Uterus (tissue), 4 donors: ENCODE data around the gene WDR17. TPM values are rescaled to one million over a fixed set of nuclear protein-coding genes. Genes with fewer than 3 reads are reported as not detected.
"Not testable (repeated sequence)": the region's sequence is repeated elsewhere in the genome, so short reads cannot be mapped to it uniquely, and the experiment has no call there.

Experiments used
- DNase-seq, 2 donors: peaks; one replicate each; pipeline ENCODE4 v3.0.0-alpha.2; 2019 to 2020
- H3K27ac ChIP-seq, 2 donors: fragments of 200-600 bp; sonication (generic); 1 replicate in 1 of 2; 2 replicates in 1 of 2; pipeline ENCODE4 v1.5.1; 2016 to 2018
- H3K27me3 ChIP-seq, 2 donors: fragments of 200-600 bp; sonication (generic); one replicate each; pipeline ENCODE4 v1.5.1; 2018 to 2019; ENCODE audit warnings: control low read depth in 1 of 2
- H3K36me3 ChIP-seq, 2 donors: fragments of 200-600 bp; sonication (generic); one replicate each; pipeline ENCODE4 v1.5.1; 2019; ENCODE audit warnings: control low read depth in 1 of 2
- H3K4me1 ChIP-seq, 2 donors: fragments of 200-600 bp; sonication (generic); one replicate each; pipeline ENCODE4 v1.5.1; 2018 to 2019; ENCODE audit warnings: control low read depth in 1 of 2
- H3K4me3 ChIP-seq, 2 donors: fragments of 200-600 bp; sonication (generic); 1 replicate in 1 of 2; 2 replicates in 1 of 2; pipeline ENCODE4 v1.5.1; 2018 to 2019; ENCODE audit warnings: mild to moderate bottlenecking in 1 of 2
- H3K9me3 ChIP-seq, 2 donors: fragments of 200-600 bp; sonication (generic); one replicate each; pipeline ENCODE4 v1.5.1; 2019; ENCODE audit warnings: control low read depth in 1 of 2
- POLR2A ChIP-seq, 2 donors: fragments of 450-650 bp; IDR thresholded peaks; one replicate each; pipeline ENCODE4 v1.6.1; 2016; ENCODE audit warnings: antibody characterized with exemption in 2 of 2, mild to moderate bottlenecking in 1 of 2, moderate library complexity in 1 of 2
- intact Hi-C: fragments of 100-400 bp; cut with DNase I; formaldehyde crosslinking; loops from one replicate; pipeline ENCODE4 v1.15.1; 2023; ENCODE audit warnings: low total_unique reads
- total RNA-seq, 4 donors: library from RNA; depleted of rRNA in 3 of 4; stranded (reverse); fragments of >200 nt in 3 of 4; gene quantifications; one replicate each; pipeline versions ENCODE4 v1.1.0 to v1.2.4, GENCODE V29; 2014 to 2023
- TF ChIP-seq, protein P1 (sequence below), 4 experiments: fragments of 200-600 bp in 2 of 4; fragments of 450-650 bp in 2 of 4; sonication (generic) in 2 of 4; IDR thresholded peaks; one replicate each; pipeline ENCODE4 v1.5.1; 2016 to 2019; ENCODE audit warnings: antibody characterized with exemption in 4 of 4, mild to moderate bottlenecking in 2 of 4, moderate library complexity in 1 of 4
- donor health status: DM: yes; HTN: yes; CAD: no.

Gene WDR17
- total RNA-seq, 4 donors from 2014 or later = 0.51 to 7.2 (median 4.5) TPM

DNA sequence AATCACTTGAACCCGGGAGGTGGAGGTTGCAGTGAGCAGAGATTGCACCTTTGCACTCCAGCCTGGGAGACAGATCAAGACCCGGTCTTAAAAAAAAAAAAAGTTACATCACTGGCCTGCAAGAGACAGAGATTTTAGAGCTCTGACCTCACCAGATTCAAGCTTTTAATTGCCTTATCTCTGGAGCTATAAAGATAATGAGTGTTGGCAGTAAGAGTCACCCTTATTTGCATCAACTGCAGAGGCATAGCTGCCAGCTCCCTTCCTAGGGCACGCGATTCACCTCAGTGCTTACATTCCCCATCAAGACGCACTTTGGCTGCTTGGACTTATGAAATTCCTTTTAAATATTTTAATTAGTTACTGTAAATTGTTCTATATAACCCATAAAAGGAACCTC is 142.2 kb downstream of the WDR17 start:
- no peaks in the 10 kb centered on the region for H3K27me3 ChIP-seq
- intact Hi-C loops = no loop called here
- H3K36me3 ChIP-seq = no peaks in the 10 kb centered on the region
- H3K9me3 ChIP-seq = no peaks in the 10 kb centered on the region
- TF ChIP-seq POLR2A (IDR thresholded peaks at IDR 0.05) = no peak
- TF ChIP-seq, protein P1, sequence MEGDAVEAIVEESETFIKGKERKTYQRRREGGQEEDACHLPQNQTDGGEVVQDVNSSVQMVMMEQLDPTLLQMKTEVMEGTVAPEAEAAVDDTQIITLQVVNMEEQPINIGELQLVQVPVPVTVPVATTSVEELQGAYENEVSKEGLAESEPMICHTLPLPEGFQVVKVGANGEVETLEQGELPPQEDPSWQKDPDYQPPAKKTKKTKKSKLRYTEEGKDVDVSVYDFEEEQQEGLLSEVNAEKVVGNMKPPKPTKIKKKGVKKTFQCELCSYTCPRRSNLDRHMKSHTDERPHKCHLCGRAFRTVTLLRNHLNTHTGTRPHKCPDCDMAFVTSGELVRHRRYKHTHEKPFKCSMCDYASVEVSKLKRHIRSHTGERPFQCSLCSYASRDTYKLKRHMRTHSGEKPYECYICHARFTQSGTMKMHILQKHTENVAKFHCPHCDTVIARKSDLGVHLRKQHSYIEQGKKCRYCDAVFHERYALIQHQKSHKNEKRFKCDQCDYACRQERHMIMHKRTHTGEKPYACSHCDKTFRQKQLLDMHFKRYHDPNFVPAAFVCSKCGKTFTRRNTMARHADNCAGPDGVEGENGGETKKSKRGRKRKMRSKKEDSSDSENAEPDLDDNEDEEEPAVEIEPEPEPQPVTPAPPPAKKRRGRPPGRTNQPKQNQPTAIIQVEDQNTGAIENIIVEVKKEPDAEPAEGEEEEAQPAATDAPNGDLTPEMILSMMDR (IDR thresholded peaks at IDR 0.05) = no peak
- no peak for DNase-seq
- H3K4me3 ChIP-seq = no peak overlapping the region
- H3K4me1 ChIP-seq = no peaks in the 10 kb centered on the region
- H3K27ac ChIP-seq = no peak overlapping the region

GRCh38 chr4:176209535-176209934 is 143.9 kb downstream of the WDR17 start:
- TF ChIP-seq, protein P1 (IDR thresholded peaks at IDR 0.05) = no peak
- no peak for TF ChIP-seq POLR2A (IDR thresholded peaks at IDR 0.05)
- H3K36me3 ChIP-seq = no peaks in the 10 kb centered on the region
- DNase-seq = no peak
- H3K9me3 ChIP-seq = no peaks in the 10 kb centered on the region
- no peak overlapping the region for H3K4me3 ChIP-seq
- no peaks in the 10 kb centered on the region for H3K27me3 ChIP-seq
- H3K4me1 ChIP-seq = no peaks in the 10 kb centered on the region
- intact Hi-C loops = no loop called here
- no peak overlapping the region for H3K27ac ChIP-seq

- Histone ChIP-seq H3K4me3 (no peak overlapping the region), H3K27me3 (no peaks in the 10 kb centered on the region), H3K9me3 (no peaks in the 10 kb centered on the region), H3K36me3 (no peaks in the 10 kb centered on the region), H3K4me1 (no peaks in the 10 kb centered on the region), H3K27ac (no peak overlapping the region)
- TF ChIP-seq POLR2A (IDR thresholded peaks at IDR 0.05) = no peak
- TF ChIP-seq, protein P1 (IDR thresholded peaks at IDR 0.05) = no peak
- DNase-seq = no peak
- intact Hi-C loops = no loop called here
Observed at GRCh38 chr4:176210101-176210500, 144.5 kb downstream of the WDR17 start.

DNA sequence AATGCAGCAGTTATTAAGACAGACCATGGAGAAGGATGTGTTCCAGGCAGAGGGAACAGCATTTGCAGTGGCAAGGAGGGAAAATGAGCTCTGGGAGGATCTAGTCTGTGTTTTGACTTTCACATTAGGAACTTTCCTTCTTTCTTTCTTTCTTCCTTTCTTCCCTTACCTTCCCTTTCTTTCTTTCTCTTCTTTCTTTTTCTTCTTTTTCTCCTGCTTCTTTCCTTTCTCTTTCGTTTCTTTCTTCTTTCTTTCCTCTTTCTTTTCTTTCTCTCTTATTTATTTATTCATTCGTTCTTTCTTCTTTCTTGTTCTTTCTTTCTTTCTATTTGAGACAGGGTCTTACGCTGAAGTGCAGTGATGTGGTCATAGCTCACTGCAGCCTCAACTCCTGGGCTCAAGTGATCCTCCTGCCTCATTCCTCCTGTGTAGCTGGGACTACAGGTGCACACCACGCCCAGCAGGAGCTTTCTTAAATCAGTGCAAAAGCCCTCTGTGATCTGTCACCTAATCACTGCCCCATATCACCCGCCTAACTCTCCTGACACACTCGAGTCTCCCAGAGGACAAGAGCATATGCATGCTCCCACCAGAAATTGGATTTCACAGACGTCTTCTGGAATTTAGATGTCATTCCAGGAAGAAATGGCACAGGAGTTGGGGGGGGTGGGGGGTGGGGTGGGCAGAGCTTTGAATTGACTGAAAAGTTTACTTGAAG is 145.1 kb downstream of the WDR17 start:
- no peak for DNase-seq
- H3K9me3 ChIP-seq = no peaks in the 10 kb centered on the region
- no peak overlapping the region for H3K27ac ChIP-seq
- H3K36me3 ChIP-seq = no peaks in the 10 kb centered on the region
- H3K4me1 ChIP-seq = no peaks in the 10 kb centered on the region
- no peak for TF ChIP-seq POLR2A (IDR thresholded peaks at IDR 0.05)
- TF ChIP-seq, protein P1 (IDR thresholded peaks at IDR 0.05) = no peak
- intact Hi-C loops = no loop called here
- no peak overlapping the region for H3K4me3 ChIP-seq
- H3K27me3 ChIP-seq = no peaks in the 10 kb centered on the region

DNA sequence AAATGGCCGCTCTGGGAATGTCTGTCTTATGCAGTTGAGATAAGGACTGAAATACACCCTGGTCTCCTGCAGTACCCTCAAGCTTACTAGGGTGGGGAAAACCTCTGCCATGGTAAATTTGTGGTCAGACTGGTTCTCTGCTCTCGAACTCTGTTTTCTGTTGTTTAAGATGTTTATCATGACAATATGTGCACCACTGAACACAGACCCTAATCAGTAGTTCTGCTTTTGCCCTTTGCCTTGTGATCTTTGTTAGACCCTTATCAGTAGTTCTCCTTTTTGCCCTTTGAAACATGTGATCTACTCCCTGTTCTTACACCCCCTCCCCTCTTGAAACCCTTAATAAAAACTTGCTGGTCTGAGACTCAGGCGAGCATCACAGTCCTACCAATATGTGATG is 146.7 kb downstream of the WDR17 start:
- H3K36me3 ChIP-seq, DNase-seq, intact Hi-C loops, H3K27me3 ChIP-seq, H3K9me3 ChIP-seq, H3K4me3 ChIP-seq, H3K27ac ChIP-seq, H3K4me1 ChIP-seq: not testable (repeated sequence)

DNA sequence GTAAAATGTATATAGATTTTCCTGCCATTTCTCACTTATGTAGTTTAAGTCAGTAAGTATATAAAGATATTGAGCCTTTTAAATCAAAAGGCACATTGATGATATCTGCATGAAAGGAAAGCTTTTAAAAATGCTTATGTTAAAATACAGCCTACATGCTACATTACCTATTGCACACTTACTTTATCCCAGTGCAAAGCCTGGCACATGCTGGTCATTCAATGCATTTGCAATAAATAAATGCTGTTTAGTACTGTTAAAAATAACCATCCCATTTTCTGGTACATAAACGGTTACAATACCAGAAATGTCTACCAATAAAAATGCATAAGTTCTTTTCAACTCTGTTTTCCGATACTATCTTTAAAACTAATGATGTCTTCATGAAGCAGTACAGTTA is 151.9 kb downstream of the WDR17 start:
- DNase-seq = no peak
- H3K36me3 ChIP-seq = peaks cover 0 to 3% of the 10 kb centered on the region in 2 donors
- no peak overlapping the region for H3K27ac ChIP-seq
- H3K27me3 ChIP-seq = no peaks in the 10 kb centered on the region
- TF ChIP-seq, protein P1 (IDR thresholded peaks at IDR 0.05) = no peak
- no peak for TF ChIP-seq POLR2A (IDR thresholded peaks at IDR 0.05)
- intact Hi-C loops = no loop called here
- H3K4me1 ChIP-seq = no peaks in the 10 kb centered on the region
- H3K4me3 ChIP-seq = no peak overlapping the region
- H3K9me3 ChIP-seq = no peaks in the 10 kb centered on the region
